GM12873 (cell line): ENCODE results near the gene FNDC4.

Experiments used
- TF ChIP-seq, protein P1 (sequence below): IDR thresholded peaks from 2 replicates; pipeline ENCODE4 v1.5.1; 2012; ENCODE audit warnings: low read depth, mild to moderate bottlenecking, moderate library complexity, low read length, control low read depth; ENCODE audit not compliant: insufficient read depth; ENCODE audit errors: missing control alignments

Gene FNDC4

GRCh38 chr2:27518782-27519113 lies 23.7 kb upstream of the FNDC4 start:
- TF ChIP-seq, protein P1, sequence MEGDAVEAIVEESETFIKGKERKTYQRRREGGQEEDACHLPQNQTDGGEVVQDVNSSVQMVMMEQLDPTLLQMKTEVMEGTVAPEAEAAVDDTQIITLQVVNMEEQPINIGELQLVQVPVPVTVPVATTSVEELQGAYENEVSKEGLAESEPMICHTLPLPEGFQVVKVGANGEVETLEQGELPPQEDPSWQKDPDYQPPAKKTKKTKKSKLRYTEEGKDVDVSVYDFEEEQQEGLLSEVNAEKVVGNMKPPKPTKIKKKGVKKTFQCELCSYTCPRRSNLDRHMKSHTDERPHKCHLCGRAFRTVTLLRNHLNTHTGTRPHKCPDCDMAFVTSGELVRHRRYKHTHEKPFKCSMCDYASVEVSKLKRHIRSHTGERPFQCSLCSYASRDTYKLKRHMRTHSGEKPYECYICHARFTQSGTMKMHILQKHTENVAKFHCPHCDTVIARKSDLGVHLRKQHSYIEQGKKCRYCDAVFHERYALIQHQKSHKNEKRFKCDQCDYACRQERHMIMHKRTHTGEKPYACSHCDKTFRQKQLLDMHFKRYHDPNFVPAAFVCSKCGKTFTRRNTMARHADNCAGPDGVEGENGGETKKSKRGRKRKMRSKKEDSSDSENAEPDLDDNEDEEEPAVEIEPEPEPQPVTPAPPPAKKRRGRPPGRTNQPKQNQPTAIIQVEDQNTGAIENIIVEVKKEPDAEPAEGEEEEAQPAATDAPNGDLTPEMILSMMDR: no peak

DNA sequence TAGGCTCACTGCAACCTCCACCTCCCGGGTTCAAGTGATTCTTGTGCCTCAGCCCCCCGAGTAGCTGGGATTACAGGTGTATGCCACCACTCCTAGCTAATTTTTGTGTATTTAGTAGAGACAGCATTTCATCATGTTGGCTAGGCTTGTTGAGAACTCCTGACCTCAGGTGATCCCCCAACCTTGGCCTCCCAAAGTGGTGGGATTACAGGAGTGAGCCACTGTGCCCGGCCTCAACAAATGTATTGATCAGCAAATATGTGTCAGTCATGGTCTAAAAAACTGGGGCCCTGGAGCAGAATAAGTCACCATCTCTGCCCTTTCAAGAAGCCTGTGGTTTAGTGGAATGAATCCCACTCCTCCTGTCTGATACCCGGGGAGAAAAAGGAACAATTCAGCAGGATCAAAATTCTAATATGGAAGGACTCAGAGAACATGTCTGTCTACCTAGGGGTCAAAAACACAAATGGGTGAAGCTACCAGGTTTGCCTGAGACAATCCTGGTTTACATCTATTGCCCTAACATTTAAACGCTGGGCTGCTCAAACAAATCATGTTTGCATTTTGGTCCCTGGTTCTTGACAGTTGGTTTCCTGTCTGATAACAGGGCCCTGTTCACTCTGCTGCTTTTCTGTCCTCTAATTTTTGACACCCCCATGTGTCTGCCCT lies 23.2 kb upstream of the FNDC4 start:
- TF ChIP-seq, protein P1: no peak

DNA sequence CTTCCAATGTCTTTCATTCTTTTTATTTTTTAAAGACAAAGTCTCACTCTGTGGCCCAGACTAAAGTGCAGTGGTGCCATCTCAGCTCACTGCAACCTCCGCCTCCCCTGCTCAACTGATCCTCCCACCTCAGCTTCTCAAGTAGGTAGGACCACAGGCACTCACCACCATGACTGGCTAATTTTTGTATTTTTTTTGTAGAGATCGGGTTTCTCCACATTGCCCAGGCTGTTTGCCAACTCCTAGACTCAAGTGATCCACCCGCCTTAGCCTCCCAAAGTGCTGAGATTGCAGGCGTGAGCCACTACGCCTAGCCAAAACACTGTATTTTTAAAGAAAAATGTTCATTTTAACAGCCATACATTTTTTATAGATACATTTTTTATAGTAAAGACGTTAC lies 14.3 kb upstream of the FNDC4 start:
- TF ChIP-seq, protein P1: no peak

DNA sequence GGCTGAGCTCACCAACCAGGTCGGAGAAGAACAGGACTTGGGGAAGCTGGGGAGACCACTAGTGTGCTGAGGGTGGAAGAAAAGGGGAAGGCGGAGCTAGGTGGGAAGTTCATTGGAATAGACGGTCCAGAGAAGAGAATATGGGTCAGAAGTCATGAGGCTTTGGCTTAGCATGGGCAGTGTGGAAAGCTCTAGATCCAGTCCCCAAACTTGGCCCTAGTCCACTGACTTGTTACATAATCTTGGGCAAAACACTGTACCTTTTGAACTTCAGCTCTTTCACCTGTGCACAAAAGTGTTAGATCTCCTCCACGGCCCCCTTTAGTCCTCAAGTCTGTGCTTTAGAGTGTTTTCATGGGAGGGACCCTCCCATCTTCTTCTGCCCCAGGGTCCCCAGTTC lies 12.3 kb upstream of the FNDC4 start:
- TF ChIP-seq, protein P1: no peak

DNA sequence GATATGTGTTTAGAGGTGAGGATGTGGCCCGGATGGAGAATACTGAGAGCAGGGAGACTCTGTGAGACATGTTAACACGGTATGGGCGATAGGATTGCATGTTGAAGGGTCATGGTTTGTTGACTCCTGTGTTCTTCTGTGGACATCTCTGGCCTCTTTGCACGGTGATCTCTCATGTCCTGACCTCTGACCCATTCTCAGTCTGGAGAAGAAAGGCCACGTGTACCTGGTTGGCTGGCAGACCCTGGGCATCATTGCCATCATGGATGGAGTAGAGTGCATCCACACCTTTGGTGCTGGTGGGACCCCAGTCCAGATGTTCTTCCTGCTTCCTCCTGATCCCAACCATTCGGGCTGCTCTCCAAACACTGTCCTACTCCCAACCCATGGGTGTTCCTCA lies 11.6 kb upstream of the FNDC4 start:
- TF ChIP-seq, protein P1: no peak

- TF ChIP-seq, protein P1: no peak
These were observed 7.1 kb upstream of the FNDC4 start for GRCh38 chr2:27502142-27502541.

GRCh38 chr2:27501042-27501441 lies 6.0 kb upstream of the FNDC4 start:
- TF ChIP-seq, protein P1: no peak
